Nephron (organoid): Measurements from ENCODE around the gene RNF135.
"Not testable (repeated sequence)": the region's sequence is repeated elsewhere in the genome, so short reads cannot be mapped to it uniquely, and the experiment has no call there.

Experiments
- H3K27ac Mint-ChIP-seq, 3 experiments: 2 replicates each; pipeline ENCODE4 v1.8.0; 2020; ENCODE audit warnings: mixed read lengths in 3 of 3, mild to moderate bottlenecking in 2 of 3, moderate library complexity in 1 of 3
- H3K27me3 Mint-ChIP-seq: 2 replicates; pipeline ENCODE4 v1.8.0; 2021; ENCODE audit warnings: low read depth, mild to moderate bottlenecking, moderate library complexity, mixed read lengths
- H3K36me3 Mint-ChIP-seq: 2 replicates; pipeline ENCODE4 v1.8.0; 2020; ENCODE audit warnings: low read depth, mixed read lengths
- H3K4me1 Mint-ChIP-seq: 2 replicates; pipeline ENCODE4 v1.8.0; 2020; ENCODE audit warnings: mixed read lengths
- H3K4me3 Mint-ChIP-seq, 3 experiments: 2 replicates each; pipeline ENCODE4 v1.8.0; 2020; ENCODE audit warnings: mild to moderate bottlenecking in 3 of 3, mixed read lengths in 3 of 3, moderate library complexity in 2 of 3
- H3K9me3 Mint-ChIP-seq: 2 replicates; pipeline ENCODE4 v1.8.0; 2020; ENCODE audit warnings: mixed read lengths
- CTCF ChIP-seq, 3 experiments: fragments of 200-600 bp; sonication (generic); IDR thresholded peaks; one replicate each; pipeline ENCODE4 v1.5.0; 2021; ENCODE audit warnings: antibody characterized with exemption in 3 of 3; ENCODE audit not compliant: unreplicated experiment in 3 of 3

RNF135 gene

GRCh38 chr17:30975042-30975820 is 4.4 kb downstream of the RNF135 start:
- TF ChIP-seq CTCF (IDR thresholded peaks at IDR 0.05; ENCODE audit: unreplicated experiment in 3 of 3) = no peak
- H3K4me3 Mint-ChIP-seq = no peak overlapping the region
- H3K36me3 Mint-ChIP-seq = peaks cover 45% of the 10 kb centered on the region
- H3K27me3 Mint-ChIP-seq = peaks cover under 1% of the 10 kb centered on the region
- no peak overlapping the region for H3K27ac Mint-ChIP-seq
- H3K9me3 Mint-ChIP-seq = peaks cover 28% of the 10 kb centered on the region
- peaks cover 10% of the 10 kb centered on the region for H3K4me1 Mint-ChIP-seq

- peaks cover 37% of the 10 kb centered on the region for H3K9me3 Mint-ChIP-seq
- H3K4me1 Mint-ChIP-seq, H3K27me3 Mint-ChIP-seq: not testable (repeated sequence)
These were observed 9.1 kb downstream of the RNF135 start for GRCh38 chr17:30979919-30980318.

GRCh38 chr17:30981531-30982519 is 11.0 kb downstream of the RNF135 start:
- Mint-ChIP-seq H3K9me3 (peaks cover 22% of the 10 kb centered on the region), H3K27me3 (no peaks in the 10 kb centered on the region), H3K27ac (no peak overlapping the region), H3K4me3 (no peak overlapping the region), H3K4me1 (no peaks in the 10 kb centered on the region), H3K36me3 (peaks cover 50% of the 10 kb centered on the region)
- no peak for TF ChIP-seq CTCF (IDR thresholded peaks at IDR 0.05; ENCODE audit: unreplicated experiment in 3 of 3)

More at GRCh38 chr17:30979919-30980318, 9.1 kb downstream of the RNF135 start:
- H3K36me3 Mint-ChIP-seq = peaks cover 54% of the 10 kb centered on the region
- not testable (repeated sequence) for H3K4me3 Mint-ChIP-seq, H3K27ac Mint-ChIP-seq

GRCh38 chr17:30982855-30983254 is 12.0 kb downstream of the RNF135 start:
- no peak for TF ChIP-seq CTCF (IDR thresholded peaks at IDR 0.05; ENCODE audit: unreplicated experiment in 3 of 3)
- Mint-ChIP-seq H3K27ac (no peak overlapping the region), H3K36me3 (peaks cover 49% of the 10 kb centered on the region), H3K27me3 (no peaks in the 10 kb centered on the region), H3K4me1 (no peaks in the 10 kb centered on the region), H3K4me3 (no peak overlapping the region), H3K9me3 (peaks cover 18% of the 10 kb centered on the region)

- no peak overlapping the region for H3K27ac Mint-ChIP-seq
- peaks cover 24% of the 10 kb centered on the region for H3K36me3 Mint-ChIP-seq
- no peak overlapping the region for H3K4me3 Mint-ChIP-seq
- H3K9me3 Mint-ChIP-seq = no peaks in the 10 kb centered on the region
- no peak for TF ChIP-seq CTCF (IDR thresholded peaks at IDR 0.05; ENCODE audit: unreplicated experiment in 3 of 3)
- H3K4me1 Mint-ChIP-seq = no peaks in the 10 kb centered on the region
- H3K27me3 Mint-ChIP-seq = no peaks in the 10 kb centered on the region
These were observed 19.6 kb downstream of the RNF135 start for GRCh38 chr17:30990458-30990857.

GRCh38 chr17:30992551-30992950 is 21.7 kb downstream of the RNF135 start:
- Mint-ChIP-seq H3K27me3 (no peaks in the 10 kb centered on the region), H3K4me3 (no peak overlapping the region), H3K4me1 (no peaks in the 10 kb centered on the region), H3K27ac (no peak overlapping the region), H3K36me3 (peaks cover 29% of the 10 kb centered on the region), H3K9me3 (no peaks in the 10 kb centered on the region)
- no peak for TF ChIP-seq CTCF (IDR thresholded peaks at IDR 0.05; ENCODE audit: unreplicated experiment in 3 of 3)
